H4 (cell line): ENCODE results near the gene GTPBP6. TPM values are rescaled to one million over a fixed set of nuclear protein-coding genes. Genes with fewer than 3 reads are reported as not detected.
"Not testable (repeated sequence)": the region's sequence is repeated elsewhere in the genome, so short reads cannot be mapped to it uniquely, and the experiment has no call there.

ENCODE experiments used
- DNase-seq: peaks from one replicate; pipeline ENCODE4 v3.0.0-alpha.2; 2015; ENCODE audit warnings: low spot score
- total RNA-seq: library from RNA; depleted of rRNA; stranded (reverse); fragments of >200 nt; shearing (Covaris generic); gene quantifications from 2 replicates; pipeline ENCODE4 v1.2.3, GENCODE V29; 2014

Gene GTPBP6
- total RNA-seq, 1 experiment from 2014 or later: 40.2 TPM

- DNase-seq: no peak
Observed at GRCh38 chrX:317424-318067, 1.1 kb downstream of the GTPBP6 start.

GRCh38 chrX:316351-317325 lies 2.0 kb downstream of the GTPBP6 start:
- DNase-seq: no peak

GRCh38 chrX:314781-315595 lies 3.6 kb downstream of the GTPBP6 start:
- DNase-seq: no peak

GRCh38 chrX:314049-314448 lies 4.5 kb downstream of the GTPBP6 start:
- DNase-seq: no peak

- DNase-seq: no peak
Observed at GRCh38 chrX:313546-313945, 5.0 kb downstream of the GTPBP6 start.

GRCh38 chrX:312621-313331 lies 5.8 kb downstream of the GTPBP6 start:
- DNase-seq: no peak

- no peak for DNase-seq
Observed at GRCh38 chrX:311156-312129, 7.2 kb downstream of the GTPBP6 start.

- no peak for DNase-seq
Observed at GRCh38 chrX:310621-311155, 7.9 kb downstream of the GTPBP6 start.

GRCh38 chrX:308821-309520 lies 9.6 kb downstream of the GTPBP6 start:
- no peak for DNase-seq

GRCh38 chrX:307261-308111 lies 11.1 kb downstream of the GTPBP6 start:
- no peak for DNase-seq

- DNase-seq: not testable (repeated sequence)
Observed at GRCh38 chrX:306614-307251, 11.9 kb downstream of the GTPBP6 start.

GRCh38 chrX:305781-306613 lies 12.6 kb downstream of the GTPBP6 start:
- DNase-seq: not testable (repeated sequence)

GRCh38 chrX:302975-303374 lies 15.6 kb downstream of the GTPBP6 start:
- DNase-seq: no peak

GRCh38 chrX:300334-300733 lies 18.3 kb downstream of the GTPBP6 start:
- no peak for DNase-seq

- no peak for DNase-seq
Observed at GRCh38 chrX:298993-299392, 19.6 kb downstream of the GTPBP6 start.

GRCh38 chrX:295136-295535 lies 23.5 kb downstream of the GTPBP6 start:
- DNase-seq: no peak
